A549 treated with AZD2906 at 1 μM for 4 hours (cell line): Measurements from ENCODE around the gene FGA. TPM values are rescaled to one million over a fixed set of nuclear protein-coding genes. Genes with fewer than 3 reads are reported as not detected.

Source experiments
- total RNA-seq: library from RNA; stranded (reverse); fragments of 200-300 nt; extraction: Qiagen RNA extraction; gene quantifications from 5 replicates; pipeline ENCODE4 v1.2.3, GENCODE V29; 2022

FGA gene
- 18.5 to 22.7 TPM (median 19.6 TPM) in 5 replicates for total RNA-seq

DNA sequence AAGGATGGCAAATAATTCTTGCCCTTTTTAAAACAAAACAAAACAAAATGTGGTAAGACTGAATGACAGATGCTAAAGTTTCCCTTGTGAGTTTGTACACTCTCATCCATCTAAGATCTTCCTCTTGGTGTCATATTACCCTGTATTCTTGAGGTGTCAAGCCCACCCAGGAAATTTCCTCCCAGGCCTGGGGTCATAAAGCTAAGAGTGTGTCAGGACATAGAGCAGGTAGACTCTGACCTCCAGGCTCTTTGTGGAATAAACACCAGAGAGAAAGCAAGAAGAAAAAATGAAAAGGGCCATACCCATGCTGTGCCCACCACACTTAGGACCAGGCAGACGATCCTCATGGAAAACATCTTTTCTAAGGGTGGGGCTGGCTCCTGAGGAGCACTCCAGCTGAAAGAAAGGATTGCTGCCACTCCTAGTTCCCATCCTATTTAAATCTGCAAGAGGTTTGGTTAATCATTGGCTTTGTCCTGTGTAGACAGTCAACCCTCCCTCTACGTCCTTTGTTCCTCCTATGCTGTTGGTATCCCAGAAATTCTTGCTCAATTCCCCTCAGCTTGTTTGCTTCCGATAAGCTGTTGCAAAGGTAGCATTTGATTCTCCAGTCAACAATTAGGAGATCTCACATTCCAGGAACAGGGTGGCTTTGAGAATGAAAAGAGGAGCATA is at the start of gene FGA:
TSS of gene FGA (minus strand) at position 414 of the 678 bp plus-strand sequence. CDS start at position 359, 55 bp downstream.

DNA sequence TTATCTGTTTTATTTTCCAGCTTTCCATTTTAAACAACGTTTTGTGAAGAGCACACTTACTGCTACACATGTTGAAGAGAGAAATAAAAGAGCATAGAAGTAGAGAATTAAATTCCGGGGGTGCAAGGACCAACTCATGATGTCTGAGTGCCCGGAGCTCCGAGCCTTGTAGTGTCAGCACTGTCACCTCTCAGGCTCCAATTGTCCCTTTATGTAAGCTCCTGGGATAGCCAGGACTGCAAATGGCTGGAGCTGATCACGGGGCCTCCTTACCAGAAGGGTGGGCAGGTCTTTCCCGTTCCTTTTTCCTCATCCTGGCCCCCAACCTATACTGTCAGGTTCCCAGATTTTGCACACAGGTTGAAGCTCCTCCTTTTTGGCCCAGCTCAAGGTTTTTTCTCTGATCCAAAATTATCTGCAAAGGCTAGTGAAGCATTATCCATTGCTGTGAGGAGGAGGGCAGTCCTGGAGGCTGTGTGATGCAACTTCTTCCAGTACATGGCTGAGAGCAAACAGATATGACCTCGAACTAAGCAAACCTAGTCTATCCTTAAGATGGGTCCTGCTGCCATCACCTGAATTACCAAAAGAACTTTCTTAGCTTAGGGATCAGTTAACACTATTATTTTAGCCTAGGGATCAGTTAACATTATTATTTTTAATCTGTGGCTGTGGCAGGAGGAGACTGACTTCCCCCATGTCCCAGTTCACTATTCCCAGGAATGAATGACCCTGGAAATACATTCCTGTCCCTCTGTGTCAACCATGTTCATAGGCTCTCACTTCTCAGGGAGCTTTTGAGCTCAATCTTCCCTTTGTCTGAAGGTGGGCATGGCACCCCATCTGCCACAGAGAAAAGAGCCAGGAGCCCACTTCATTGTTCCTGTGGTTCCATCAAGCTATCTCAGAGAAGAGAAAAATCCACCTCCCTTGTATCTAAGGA is 22.2 kb upstream of the FGA start, which contains the start of gene FGG:
TSS of gene FGG (minus strand) at position 185 of the 943 bp plus-strand sequence. CDS start at position 138, 47 bp downstream.

DNA sequence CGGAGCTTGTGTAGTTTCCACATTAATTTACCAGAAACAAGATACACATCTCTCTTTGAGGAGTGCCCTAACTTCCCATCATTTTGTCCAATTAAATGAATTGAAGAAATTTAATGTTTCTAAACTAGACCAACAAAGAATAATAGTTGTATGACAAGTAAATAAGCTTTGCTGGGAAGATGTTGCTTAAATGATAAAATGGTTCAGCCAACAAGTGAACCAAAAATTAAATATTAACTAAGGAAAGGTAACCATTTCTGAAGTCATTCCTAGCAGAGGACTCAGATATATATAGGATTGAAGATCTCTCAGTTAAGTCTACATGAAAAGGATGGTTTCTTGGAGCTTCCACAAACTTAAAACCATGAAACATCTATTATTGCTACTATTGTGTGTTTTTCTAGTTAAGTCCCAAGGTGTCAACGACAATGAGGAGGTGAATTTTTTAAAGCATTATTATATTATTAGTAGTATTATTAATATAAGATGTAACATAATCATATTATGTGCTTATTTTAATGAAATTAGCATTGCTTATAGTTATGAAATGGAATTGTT is 27.8 kb downstream of the FGA start, which contains the start of gene FGB:
TSS of gene FGB (plus strand) at position 315 of the 558 bp plus-strand sequence. CDS start at position 323, 8 bp downstream.

DNA sequence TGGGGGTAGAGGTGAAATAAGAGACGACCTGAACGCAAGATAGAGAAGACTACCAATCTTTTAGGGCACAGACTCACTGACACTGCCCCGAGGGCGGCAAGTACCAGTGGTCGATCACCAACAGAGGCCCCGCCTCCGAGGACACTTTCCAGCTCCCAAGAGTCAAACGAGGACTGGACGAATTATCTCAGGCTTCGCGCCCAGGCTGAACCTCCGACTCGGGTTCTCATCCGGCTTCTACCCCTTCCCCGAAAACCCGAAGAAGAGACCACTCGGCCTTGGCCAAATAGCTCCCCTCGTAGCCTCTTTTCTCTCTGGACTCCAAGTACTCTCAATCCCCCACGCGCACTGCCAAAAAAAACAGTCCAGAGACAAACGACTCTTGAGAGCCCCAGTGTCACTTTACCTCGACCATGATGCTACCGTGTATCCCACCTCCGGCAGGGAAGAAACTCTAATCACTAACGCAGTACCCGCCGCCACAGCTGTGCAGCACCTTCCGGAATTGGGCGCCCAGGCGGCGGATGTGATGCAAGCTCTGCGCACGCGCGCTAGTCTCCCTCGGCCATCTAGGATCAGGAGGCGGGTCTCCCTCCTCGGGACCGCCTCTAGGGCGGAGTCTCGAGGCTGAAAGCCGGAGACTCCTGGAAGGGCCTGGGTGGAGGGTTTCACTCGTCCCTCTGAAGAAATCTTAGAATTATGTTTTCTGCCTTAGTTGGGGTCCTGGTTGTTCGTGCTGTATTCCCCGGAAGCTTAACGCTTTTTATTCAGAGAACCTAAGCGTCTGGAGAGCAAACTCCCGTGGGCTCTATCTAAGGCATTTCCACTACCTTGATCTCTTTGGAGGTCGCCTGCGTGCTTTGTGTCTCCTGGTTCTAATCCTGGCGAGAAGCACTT is 40.4 kb downstream of the FGA start, which contains the start of gene PLRG1:
TSS of gene PLRG1 (minus strand) at position 507 of the 897 bp plus-strand sequence. CDS start at position 415, 92 bp downstream.

Other genes starting within 250 kb of the FGA start
- gene DCHS2, start 98.9 kb downstream of the FGA start, total RNA-seq = 0.01 to 0.03 TPM (median 0.03 TPM) in 3 of 5 replicates, not detected in the others
- 52.6 to 60.2 TPM (median 57.3 TPM) in 5 replicates for gene PLRG1, start 40.3 kb downstream of the FGA start, total RNA-seq
- gene FGB, start 27.7 kb downstream of the FGA start, total RNA-seq = 16.1 to 21.4 TPM (median 17.1 TPM) in 5 replicates
- gene FGG, start 21.9 kb upstream of the FGA start, total RNA-seq = 4.2 to 8.0 TPM (median 5.9 TPM) in 5 replicates
- 0.07 to 0.09 TPM in 2 of 5 replicates, not detected in the others for gene LRAT, start 153.3 kb upstream of the FGA start, total RNA-seq
- gene RBM46, start 190.5 kb upstream of the FGA start, total RNA-seq = not detected in 5 replicates